Skeletal muscle tissue (tissue), 4 donors: Measurements from ENCODE around the gene LYPD1. TPM values are rescaled to one million over a fixed set of nuclear protein-coding genes. Genes with fewer than 3 reads are reported as not detected.
"Not testable (repeated sequence)": the region's sequence is repeated elsewhere in the genome, so short reads cannot be mapped to it uniquely, and the experiment has no call there.

Experiments used
- H3K27ac ChIP-seq: one replicate; pipeline ENCODE4 v1.7.0; 2013; ENCODE audit warnings: mild to moderate bottlenecking, low read depth, low read length, inconsistent platforms
- H3K27me3 ChIP-seq, 3 donors: one replicate each; pipeline ENCODE4 v1.7.0; 2013; ENCODE audit warnings: low read length in 3 of 3; ENCODE audit not compliant: control insufficient read depth in 3 of 3, insufficient read depth in 3 of 3
- H3K36me3 ChIP-seq, 3 donors: one replicate each; pipeline ENCODE4 v1.7.0; 2013; ENCODE audit warnings: low read length in 3 of 3; ENCODE audit not compliant: control insufficient read depth in 3 of 3, insufficient read depth in 3 of 3
- H3K4me1 ChIP-seq, 3 donors: one replicate each; pipeline ENCODE4 v1.7.0; 2013; ENCODE audit warnings: low read length in 3 of 3, mild to moderate bottlenecking in 3 of 3; ENCODE audit not compliant: control insufficient read depth in 3 of 3, insufficient read depth in 3 of 3
- H3K4me3 ChIP-seq, 3 donors: one replicate each; pipeline ENCODE4 v1.7.0; 2013; ENCODE audit warnings: low read length in 3 of 3
- H3K9ac ChIP-seq, 3 donors: one replicate each; pipeline ENCODE4 v1.7.0; 2013; ENCODE audit warnings: low read length in 3 of 3, mild to moderate bottlenecking in 3 of 3, moderate library complexity in 2 of 3, low read depth in 1 of 3
- H3K9me3 ChIP-seq, 3 donors: one replicate each; pipeline ENCODE4 v1.7.0; 2013; ENCODE audit warnings: low read length in 3 of 3; ENCODE audit not compliant: control insufficient read depth in 3 of 3
- total RNA-seq: library from RNA; depleted of rRNA; stranded (reverse); fragments of >200 nt; gene quantifications from one replicate; pipeline ENCODE4 v1.2.3, GENCODE V29; 2014
- donor health status: Osteomylitis.

The LYPD1 gene, protein sequence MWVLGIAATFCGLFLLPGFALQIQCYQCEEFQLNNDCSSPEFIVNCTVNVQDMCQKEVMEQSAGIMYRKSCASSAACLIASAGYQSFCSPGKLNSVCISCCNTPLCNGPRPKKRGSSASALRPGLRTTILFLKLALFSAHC
- 4.2 TPM for total RNA-seq

DNA sequence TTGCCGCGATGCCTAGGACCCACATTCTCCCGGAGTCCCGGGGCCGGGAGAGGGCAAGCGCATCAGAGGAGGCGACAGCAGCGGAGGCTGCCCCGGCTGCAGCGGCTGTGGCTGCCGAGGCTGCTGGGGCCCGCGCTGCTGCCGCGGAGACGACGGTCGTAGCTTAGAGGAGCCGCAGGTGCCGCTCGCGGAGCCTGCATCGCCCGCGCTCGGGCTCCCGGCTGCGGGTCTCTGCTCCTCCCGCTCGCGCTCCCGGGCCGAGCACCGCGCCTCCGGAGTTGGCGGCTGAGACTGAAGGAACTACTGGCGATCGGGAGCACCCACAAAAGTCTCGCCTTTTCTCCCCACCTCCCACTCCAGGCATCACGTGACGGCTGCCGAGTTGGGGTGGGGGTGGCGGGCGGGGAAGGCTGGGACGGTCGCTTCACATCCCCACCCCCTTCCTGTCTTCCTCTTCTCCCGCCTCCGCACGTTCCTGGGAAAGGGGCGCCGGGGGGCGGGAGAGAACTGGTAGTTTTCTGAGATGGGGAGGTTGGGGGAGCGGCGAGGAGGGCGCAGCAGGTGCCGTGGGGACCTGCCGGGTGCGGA lies at the start of gene LYPD1:
LYPD1 (minus strand) TSS at position 298 of the 588 bp plus-strand sequence; CDS start at position 25, 273 bp downstream.
- H3K4me3 ChIP-seq = peak within 1 kb of the TSS; percentile 58 to 62 (median 60)
- no peak within 1 kb of the TSS for H3K27ac ChIP-seq
- H3K4me1 ChIP-seq = peaks cover 16 to 21% (median 16%) of the 10 kb centered on the region in 3 donors
- no peaks in the 10 kb centered on the region for H3K36me3 ChIP-seq
- no peaks in the 10 kb centered on the region for H3K9me3 ChIP-seq
- H3K27me3 ChIP-seq = peaks cover 35 to 41% (median 40%) of the 10 kb centered on the region in 3 donors
- peak within 1 kb of the TSS in 2 of 3 donors; percentile 2 to 33 for H3K9ac ChIP-seq

DNA sequence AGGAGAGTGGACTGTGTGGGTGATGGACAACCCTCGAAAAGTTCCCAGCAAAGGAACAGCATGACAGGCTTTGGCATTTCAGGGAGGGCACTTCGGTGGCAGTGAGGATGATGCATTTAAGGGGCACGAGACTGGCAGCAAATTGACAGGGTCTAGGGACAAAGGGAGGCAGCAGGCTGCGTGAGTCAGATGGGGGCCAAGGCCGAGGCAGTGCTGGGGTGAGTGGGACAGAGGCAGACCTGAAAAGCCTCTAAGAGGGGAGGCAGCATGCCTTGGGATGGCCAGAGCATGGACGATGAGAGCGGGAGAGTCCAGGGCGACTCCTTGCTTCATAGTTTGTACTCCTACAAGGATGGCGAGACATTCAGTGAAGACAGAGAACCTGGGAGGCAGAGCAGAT lies 49.5 kb upstream of the LYPD1 start:
- H3K9ac ChIP-seq = no peak overlapping the region
- H3K27me3 ChIP-seq = no peaks in the 10 kb centered on the region
- H3K9me3 ChIP-seq = no peaks in the 10 kb centered on the region
- no peaks in the 10 kb centered on the region for H3K36me3 ChIP-seq
- no peaks in the 10 kb centered on the region for H3K4me1 ChIP-seq
- H3K27ac ChIP-seq = no peak overlapping the region
- H3K4me3 ChIP-seq = no peak overlapping the region

DNA sequence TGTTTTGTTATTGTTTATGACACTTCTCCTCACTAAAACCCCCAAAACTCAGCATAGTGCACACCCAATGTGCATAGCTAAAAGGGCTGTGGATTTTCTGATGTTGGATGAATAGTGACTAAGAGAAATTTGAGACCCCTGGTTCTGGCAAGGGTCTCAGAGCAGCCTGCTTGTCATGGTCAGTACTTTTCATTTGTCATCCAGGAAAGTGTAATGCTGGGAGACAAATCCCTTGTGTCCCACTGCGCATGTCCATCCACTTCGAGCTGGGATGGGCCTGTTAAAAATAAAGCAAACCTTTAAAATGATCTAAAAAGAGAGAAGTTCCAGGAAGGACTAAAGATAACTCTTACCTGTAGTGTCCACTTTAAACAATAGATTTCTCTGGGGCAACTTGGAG lies 46.9 kb upstream of the LYPD1 start:
- Histone ChIP-seq H3K9ac (no peak overlapping the region), H3K9me3 (no peaks in the 10 kb centered on the region), H3K36me3 (no peaks in the 10 kb centered on the region), H3K27ac (no peak overlapping the region), H3K4me1 (no peaks in the 10 kb centered on the region), H3K27me3 (no peaks in the 10 kb centered on the region), H3K4me3 (no peak overlapping the region)

DNA sequence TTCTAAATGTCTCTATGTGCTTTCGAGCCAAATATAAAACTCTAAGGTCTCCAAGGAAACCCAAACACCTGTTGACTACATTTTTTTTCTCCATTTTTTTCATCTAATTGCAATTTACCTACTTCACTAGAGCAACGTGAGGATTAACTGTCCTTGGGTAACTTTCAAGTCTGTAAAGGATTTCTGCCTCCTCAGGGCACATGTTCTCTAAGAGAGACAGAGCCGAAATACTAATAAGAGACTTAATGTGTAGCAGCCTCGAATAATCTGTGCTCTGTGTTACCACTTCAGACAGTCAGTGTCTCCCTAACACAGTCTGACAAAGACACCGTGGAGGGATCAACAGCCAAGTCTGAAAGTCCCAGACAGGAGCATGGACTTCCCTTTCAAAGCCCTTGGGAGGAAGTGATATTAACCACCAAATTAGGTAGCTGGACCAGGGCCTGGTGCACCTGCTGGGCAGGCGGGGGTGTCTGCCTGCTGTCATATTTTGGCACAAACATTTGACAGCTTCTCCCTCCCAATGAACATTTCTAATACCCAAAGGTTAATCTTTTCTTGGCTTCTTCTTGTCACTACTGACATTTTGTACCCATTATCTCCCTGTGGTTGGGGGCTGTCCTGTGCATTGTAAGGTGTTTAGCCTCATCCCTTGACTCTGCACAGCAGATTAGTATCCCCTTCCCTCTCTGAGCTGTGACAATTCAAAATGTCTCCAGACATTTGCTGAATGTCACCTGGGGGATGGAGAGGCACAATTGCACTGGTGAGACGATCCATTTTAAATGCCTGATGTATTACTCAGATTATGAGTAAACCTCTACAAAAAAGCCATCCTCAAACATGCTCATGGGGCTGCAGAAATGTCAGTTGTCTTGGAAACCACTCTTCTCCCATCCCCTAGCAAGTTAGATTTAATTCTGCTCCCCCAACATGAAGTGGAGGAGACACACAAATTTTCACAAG lies 45.7 kb upstream of the LYPD1 start:
- Histone ChIP-seq H3K36me3 (no peaks in the 10 kb centered on the region), H3K9ac (no peak overlapping the region), H3K27ac (no peak overlapping the region), H3K4me3 (no peak overlapping the region), H3K27me3 (no peaks in the 10 kb centered on the region), H3K4me1 (no peaks in the 10 kb centered on the region), H3K9me3 (no peaks in the 10 kb centered on the region)

DNA sequence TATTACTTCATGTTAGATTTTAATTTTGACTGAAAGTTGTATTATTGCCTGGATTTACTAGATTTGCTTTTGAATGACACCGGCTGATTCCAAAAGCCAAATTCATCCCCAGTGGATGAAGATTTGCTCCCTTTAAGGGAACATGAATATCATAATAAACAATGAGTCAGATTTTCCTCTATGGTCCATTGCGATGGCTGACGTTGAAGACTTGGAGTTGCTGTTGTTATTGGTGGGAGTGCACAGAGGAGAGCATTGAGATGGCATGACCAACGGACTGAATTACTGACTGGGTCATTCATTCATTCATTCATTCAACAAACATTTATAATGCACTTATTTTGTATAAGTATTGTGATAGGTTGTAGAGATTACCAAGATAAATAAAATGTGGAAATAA lies 33.4 kb upstream of the LYPD1 start:
- peaks cover 0 to 3% (median 0%) of the 10 kb centered on the region in 3 donors for H3K27me3 ChIP-seq
- H3K27ac ChIP-seq = no peak overlapping the region

DNA sequence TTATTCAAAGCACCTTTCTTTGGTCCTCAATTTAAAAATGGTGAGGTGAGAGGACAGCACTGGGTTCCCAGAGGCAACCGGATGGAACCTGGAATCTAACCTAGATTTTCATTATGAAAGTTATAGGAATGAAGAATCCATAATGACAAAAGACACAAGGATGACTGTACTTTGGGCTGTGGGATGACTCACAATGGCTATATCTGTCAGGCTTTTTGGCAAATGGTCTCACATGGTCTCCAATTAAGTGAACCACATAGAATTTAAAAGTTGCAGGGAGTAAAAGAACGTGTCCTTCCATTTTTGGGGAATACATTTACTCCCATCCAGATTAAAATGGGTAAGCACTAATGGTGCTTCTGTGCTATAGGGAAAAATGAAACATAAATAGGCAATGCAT lies 31.8 kb upstream of the LYPD1 start:
- no peak overlapping the region for H3K9ac ChIP-seq
- H3K4me1 ChIP-seq = no peaks in the 10 kb centered on the region
- H3K4me3 ChIP-seq = no peak overlapping the region
- no peaks in the 10 kb centered on the region for H3K9me3 ChIP-seq
- peaks cover 0 to 3% (median 0%) of the 10 kb centered on the region in 3 donors for H3K27me3 ChIP-seq
- H3K27ac ChIP-seq = no peak overlapping the region
- H3K36me3 ChIP-seq = no peaks in the 10 kb centered on the region

More for the DNA sequence above, 33.4 kb upstream of the LYPD1 start:
- Histone ChIP-seq H3K4me3 (no peak overlapping the region), H3K36me3 (no peaks in the 10 kb centered on the region), H3K9ac (no peak overlapping the region), H3K4me1 (no peaks in the 10 kb centered on the region), H3K9me3 (no peaks in the 10 kb centered on the region)

DNA sequence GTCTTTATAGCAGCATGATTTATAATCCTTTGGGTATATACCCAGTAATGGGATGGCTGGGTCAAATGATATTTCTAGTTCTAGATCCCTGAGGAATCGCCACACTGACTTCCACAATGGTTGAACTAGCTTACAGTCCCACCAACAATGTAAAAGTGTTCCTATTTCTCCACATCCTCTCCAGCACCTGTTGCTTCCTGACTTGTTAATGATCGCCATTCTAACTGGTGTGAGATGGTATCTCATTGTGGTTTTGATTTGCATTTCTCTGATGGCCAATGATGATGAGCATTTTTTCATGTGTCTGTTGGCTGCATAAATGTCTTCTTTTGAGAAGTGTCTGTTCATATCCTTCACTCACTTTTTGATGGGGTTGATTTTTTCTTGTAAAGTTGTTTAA lies 29.8 kb upstream of the LYPD1 start:
- H3K9ac ChIP-seq, H3K9me3 ChIP-seq, H3K36me3 ChIP-seq, H3K4me3 ChIP-seq, H3K4me1 ChIP-seq, H3K27ac ChIP-seq, H3K27me3 ChIP-seq: not testable (repeated sequence)

DNA sequence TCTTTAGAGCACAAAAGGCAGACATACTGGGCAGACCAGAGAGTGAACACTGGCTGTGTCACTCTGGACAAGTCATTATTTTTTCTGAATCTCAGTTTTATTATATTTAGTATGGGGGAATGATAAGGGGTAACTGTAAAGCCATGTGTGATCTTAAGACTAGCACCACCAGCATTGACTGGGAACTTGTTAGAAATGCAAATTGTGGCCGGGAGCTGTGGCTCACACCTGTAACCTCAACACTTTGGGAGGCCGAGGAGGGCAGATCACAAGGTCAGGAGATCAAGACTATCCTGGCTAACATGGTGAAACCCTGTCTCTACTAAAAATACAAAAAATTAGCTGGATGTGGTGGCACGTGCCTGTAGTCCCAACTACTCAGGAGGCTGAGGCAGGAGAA lies 28.3 kb upstream of the LYPD1 start:
- H3K9me3 ChIP-seq, H3K4me3 ChIP-seq, H3K36me3 ChIP-seq, H3K27ac ChIP-seq, H3K9ac ChIP-seq, H3K27me3 ChIP-seq, H3K4me1 ChIP-seq: not testable (repeated sequence)

DNA sequence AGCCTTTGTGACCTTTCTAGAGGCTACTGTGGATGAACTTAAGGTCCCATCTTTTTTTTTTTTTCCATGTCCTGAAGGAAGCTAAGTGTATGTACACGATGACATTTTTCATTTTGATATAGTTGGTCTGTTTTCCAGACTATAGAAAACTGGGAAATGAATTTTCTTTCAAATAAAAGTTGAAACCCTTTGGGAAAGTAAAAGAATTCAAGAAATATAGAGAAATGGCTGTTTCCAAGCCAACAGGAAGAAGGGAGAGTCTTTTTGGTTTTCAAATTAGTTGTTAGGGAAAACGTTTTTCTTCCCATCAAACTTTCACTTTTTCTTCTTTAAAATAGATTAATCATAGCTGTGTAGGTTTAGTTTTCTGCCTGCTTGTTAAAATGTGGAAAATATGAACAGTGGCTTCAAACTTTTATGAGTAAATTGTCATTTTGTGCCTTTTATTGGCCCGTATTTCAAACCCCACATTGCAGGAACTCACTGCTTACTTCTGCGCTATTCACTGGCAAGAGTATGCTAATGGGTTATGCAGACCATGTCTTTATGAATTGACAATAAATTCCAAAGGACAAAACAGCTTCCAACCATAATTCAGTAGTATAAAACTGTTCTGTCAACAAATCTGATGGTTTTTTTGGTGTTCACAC lies 27.7 kb upstream of the LYPD1 start:
- H3K9me3 ChIP-seq = no peaks in the 10 kb centered on the region
- no peak overlapping the region for H3K9ac ChIP-seq
- no peak overlapping the region for H3K27ac ChIP-seq
- peaks cover 0 to 3% (median 0%) of the 10 kb centered on the region in 3 donors for H3K27me3 ChIP-seq
- no peaks in the 10 kb centered on the region for H3K36me3 ChIP-seq
- no peak overlapping the region for H3K4me3 ChIP-seq
- H3K4me1 ChIP-seq = no peaks in the 10 kb centered on the region
